Prostate gland (tissue), 2 donors: ENCODE results near the gene SCARF1. TPM values are rescaled to one million over a fixed set of nuclear protein-coding genes. Genes with fewer than 3 reads are reported as not detected.

ENCODE experiments used
- DNase-seq: peaks from one replicate; pipeline ENCODE4 v3.0.0-alpha.2; 2019; ENCODE audit warnings: low spot score
- H3K27ac ChIP-seq, 2 donors: fragments of 200-600 bp; sonication (generic); 2 replicates each; pipeline ENCODE4 v1.5.1; 2017 to 2019
- H3K27me3 ChIP-seq: fragments of 200-600 bp; sonication (generic); replicated peaks from 2 replicates; pipeline ENCODE4 v1.5.1; 2019; ENCODE audit not compliant: insufficient read depth
- H3K36me3 ChIP-seq, 2 donors: fragments of 200-600 bp; sonication (generic); 1 replicate in 1 of 2; 2 replicates in 1 of 2; pipeline versions ENCODE4 v1.5.1 to v1.8.1; 2017 to 2019
- H3K4me1 ChIP-seq: fragments of 200-600 bp; sonication (generic); replicated peaks from 2 replicates; pipeline ENCODE4 v1.5.1; 2019
- H3K4me3 ChIP-seq, 2 donors: fragments of 200-600 bp; sonication (generic); 2 replicates each; pipeline ENCODE4 v1.5.1; 2017 to 2019
- H3K9me3 ChIP-seq: fragments of 200-600 bp; sonication (generic); 2 replicates; pipeline ENCODE4 v1.5.1; 2017
- CTCF ChIP-seq, 4 experiments: fragments of 200-600 bp in 2 of 4; fragments of 450-650 bp in 2 of 4; sonication (generic) in 2 of 4; IDR thresholded peaks; 1 replicate in 3 of 4; 2 replicates in 1 of 4; pipeline ENCODE4 v1.5.1; 2016 to 2019; ENCODE audit warnings: antibody characterized with exemption in 4 of 4, mild to moderate bottlenecking in 2 of 4, moderate library complexity in 2 of 4
- POLR2A ChIP-seq: fragments of 450-650 bp; IDR thresholded peaks from one replicate; pipeline ENCODE4 v1.6.1; 2016; ENCODE audit warnings: antibody characterized with exemption, mild to moderate bottlenecking
- POLR2AphosphoS5 ChIP-seq: sonication (generic); formaldehyde crosslinking; IDR thresholded peaks from one replicate; pipeline ENCODE4 v1.6.1; 2017; ENCODE audit warnings: antibody characterized with exemption
- WGBS: methylation state at CpG from one replicate; pipeline ENCODE4 v1.1.5; 2018; 5-methylcytosine and 5-hydroxymethylcytosine counted together
- intact Hi-C: fragments of 100-400 bp; cut with DNase I; formaldehyde crosslinking; loops from one replicate; pipeline ENCODE4 v1.14.2; 2022
- total RNA-seq, 2 donors: library from RNA; depleted of rRNA; stranded (reverse); fragments of >200 nt; gene quantifications; one replicate each; pipeline ENCODE4 v1.1.0, GENCODE V29; 2016

SCARF1 gene
- total RNA-seq, 2 donors from 2014 or later: 11.0 to 14.5 TPM

- Histone ChIP-seq H3K36me3 (no peaks in the 10 kb centered on the region), H3K9me3 (no peaks in the 10 kb centered on the region), H3K4me1 (no peaks in the 10 kb centered on the region), H3K27ac (no peak overlapping the region), H3K4me3 (no peak overlapping the region), H3K27me3 (no peaks in the 10 kb centered on the region)
- intact Hi-C loops: no loop called here
- 86% methylated on average over 7 of the region's 7 CpGs for WGBS
- DNase-seq: no peak
- no peak for TF ChIP-seq POLR2A
- no peak for TF ChIP-seq POLR2AphosphoS5
- TF ChIP-seq CTCF (IDR thresholded peaks at IDR 0.05): no peak
Observed at GRCh38 chr17:1608676-1609075, 36.9 kb downstream of the SCARF1 start.

- Histone ChIP-seq H3K4me3 (no peak overlapping the region), H3K27me3 (no peaks in the 10 kb centered on the region), H3K4me1 (no peaks in the 10 kb centered on the region), H3K9me3 (no peaks in the 10 kb centered on the region), H3K27ac (no peak overlapping the region), H3K36me3 (no peaks in the 10 kb centered on the region)
- no peak for DNase-seq
- TF ChIP-seq POLR2AphosphoS5 (no peak), CTCF (IDR thresholded peaks at IDR 0.05) (no peak), POLR2A (no peak)
- intact Hi-C loops: no loop called here
- 78% methylated on average over 5 of the region's 5 CpGs for WGBS
Observed at GRCh38 chr17:1607971-1608320, 37.6 kb downstream of the SCARF1 start.

- Histone ChIP-seq H3K27me3 (no peaks in the 10 kb centered on the region), H3K27ac (no peak overlapping the region), H3K4me3 (no peak overlapping the region), H3K4me1 (no peaks in the 10 kb centered on the region), H3K9me3 (no peaks in the 10 kb centered on the region), H3K36me3 (no peaks in the 10 kb centered on the region)
- TF ChIP-seq POLR2AphosphoS5 (no peak), CTCF (IDR thresholded peaks at IDR 0.05) (no peak), POLR2A (no peak)
- no peak for DNase-seq
- intact Hi-C loops: no loop called here
- WGBS: 83% methylated on average over 26 of the region's 26 CpGs
Observed at GRCh38 chr17:1606352-1606985, 39.1 kb downstream of the SCARF1 start.

GRCh38 chr17:1605681-1606351 lies 39.7 kb downstream of the SCARF1 start:
- Histone ChIP-seq H3K4me1 (no peaks in the 10 kb centered on the region), H3K27me3 (no peaks in the 10 kb centered on the region), H3K9me3 (no peaks in the 10 kb centered on the region), H3K27ac (no peak overlapping the region), H3K36me3 (no peaks in the 10 kb centered on the region), H3K4me3 (no peak overlapping the region)
- 88% methylated on average over 19 of the region's 19 CpGs for WGBS
- intact Hi-C loops: no loop called here
- no peak for DNase-seq
- TF ChIP-seq POLR2A (no peak), POLR2AphosphoS5 (no peak), CTCF (IDR thresholded peaks at IDR 0.05) (no peak)
